ENCODE data around the gene EGLN3. TPM values are rescaled to one million over a fixed set of nuclear protein-coding genes. Genes with fewer than 3 reads are reported as not detected.
"Not testable (repeated sequence)": the region's sequence is repeated elsewhere in the genome, so short reads cannot be mapped to it uniquely, and the experiment has no call there.

The EGLN3 gene
- total and polyA plus RNA-seq, 2 donors: 8.6 to 14.5 TPM

DNA sequence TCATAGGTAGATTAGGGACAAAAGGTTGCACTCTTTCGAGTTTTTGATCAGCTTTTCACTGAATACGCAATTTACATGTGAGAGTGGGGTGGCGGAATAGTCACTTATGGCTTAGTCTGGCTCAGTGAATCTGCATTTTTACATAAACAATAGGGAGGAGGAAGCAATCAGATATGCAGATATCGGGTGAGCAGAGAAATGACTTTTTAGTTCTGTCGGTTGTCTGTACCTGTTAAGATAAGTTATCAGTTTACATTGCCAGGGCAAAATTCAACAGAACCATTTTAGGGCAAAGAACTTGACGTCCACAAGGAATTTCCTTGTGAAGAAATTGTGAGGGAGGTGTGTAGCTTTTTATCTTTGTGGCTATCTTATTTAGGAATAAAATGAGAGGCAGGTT is 15.4 kb upstream of the EGLN3 start:
- Histone ChIP-seq H3K9me3 (ENCODE audit: control insufficient read depth in 2 of 2, insufficient read depth in 1 of 2, low read length in 1 of 2) (no peaks in the 10 kb centered on the region), H3K4me1 (ENCODE audit: control insufficient read depth in 2 of 2, insufficient read depth in 2 of 2, low read length in 2 of 2) (no peaks in the 10 kb centered on the region), H3K27me3 (ENCODE audit: control insufficient read depth in 2 of 2, insufficient read depth in 1 of 2, low read length in 1 of 2) (no peaks in the 10 kb centered on the region), H3K4me3 (ENCODE audit: low read length in 2 of 2) (no peak overlapping the region), H3K27ac (ENCODE audit: low read depth in 1 of 2, low read length in 1 of 2) (no peak overlapping the region), H3K36me3 (ENCODE audit: control insufficient read depth in 2 of 2, insufficient read depth in 2 of 2, low read length in 1 of 2) (no peaks in the 10 kb centered on the region)
- WGBS: 95% methylated on average over 6 of the region's 6 CpGs
- DNase-seq (ENCODE audit: low read depth in 6 of 9, low spot score in 9 of 9): no peak

DNA sequence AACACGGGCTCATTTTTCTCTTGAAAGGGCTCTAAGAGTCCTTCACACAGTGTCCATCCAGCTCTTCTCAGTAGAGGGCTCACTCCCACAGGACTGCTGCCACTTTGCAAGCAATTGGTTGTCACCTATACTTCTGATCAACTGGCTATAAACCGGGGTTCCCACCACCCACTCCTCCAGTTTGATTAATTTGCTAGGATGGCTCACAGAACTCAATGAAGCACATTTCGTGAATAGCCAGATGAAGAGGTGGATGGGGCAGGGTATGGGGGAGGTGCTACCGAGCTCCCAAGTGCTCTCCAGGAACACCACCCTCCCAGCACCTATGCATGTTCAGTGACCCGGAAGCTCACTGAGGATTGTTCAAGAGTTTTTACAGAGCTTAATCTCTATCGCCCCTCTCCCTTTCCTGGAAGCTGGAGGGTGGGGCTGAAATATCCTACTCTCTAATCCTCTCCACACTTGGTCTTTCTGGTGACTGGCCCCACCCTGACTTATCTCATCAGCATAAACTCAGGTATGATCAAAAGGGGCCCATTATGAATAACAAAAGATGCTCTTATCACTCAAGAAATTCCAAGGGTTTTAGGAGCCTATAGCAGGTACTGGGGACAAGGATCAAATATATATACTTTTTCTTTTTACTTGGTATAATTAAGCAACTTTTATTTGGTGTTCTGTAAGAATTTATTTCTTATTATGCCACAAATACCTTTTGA is 13.9 kb upstream of the EGLN3 start:
- peaks cover 0 to 3% of the 10 kb centered on the region in 2 donors for H3K4me1 ChIP-seq (ENCODE audit: control insufficient read depth in 2 of 2, insufficient read depth in 2 of 2, low read length in 2 of 2)
- DNase-seq (ENCODE audit: low read depth in 6 of 9, low spot score in 9 of 9): no peak
- no peaks in the 10 kb centered on the region for H3K36me3 ChIP-seq (ENCODE audit: control insufficient read depth in 2 of 2, insufficient read depth in 2 of 2, low read length in 1 of 2)
- 94% methylated on average over 6 of the region's 6 CpGs for WGBS
- no peaks in the 10 kb centered on the region for H3K27me3 ChIP-seq (ENCODE audit: control insufficient read depth in 2 of 2, insufficient read depth in 1 of 2, low read length in 1 of 2)
- no peak overlapping the region for H3K27ac ChIP-seq (ENCODE audit: low read depth in 1 of 2, low read length in 1 of 2)
- H3K9me3 ChIP-seq (ENCODE audit: control insufficient read depth in 2 of 2, insufficient read depth in 1 of 2, low read length in 1 of 2): no peaks in the 10 kb centered on the region
- no peak overlapping the region for H3K4me3 ChIP-seq (ENCODE audit: low read length in 2 of 2)

DNA sequence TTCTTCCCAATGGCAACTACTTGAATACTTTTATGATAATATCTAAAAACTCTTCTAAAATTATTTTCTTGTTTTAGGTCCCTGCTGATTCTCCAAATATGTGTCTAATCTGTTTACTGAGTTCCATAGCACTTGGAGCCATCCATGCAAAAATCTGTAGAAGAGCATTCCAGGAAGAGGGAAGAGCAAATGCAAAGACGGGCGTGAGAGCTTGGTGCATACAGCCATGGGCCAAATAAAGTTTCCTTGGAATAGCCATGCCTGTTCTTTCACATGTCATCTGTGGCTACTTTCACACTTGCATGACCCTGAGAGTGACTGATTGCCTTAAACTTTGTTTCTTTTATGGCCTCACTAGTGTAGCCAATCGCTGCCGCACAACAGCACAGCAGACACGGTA is 13.0 kb upstream of the EGLN3 start:
- 98% methylated on average over 5 of the region's 5 CpGs for WGBS
- no peaks in the 10 kb centered on the region for H3K9me3 ChIP-seq (ENCODE audit: control insufficient read depth in 2 of 2, insufficient read depth in 1 of 2, low read length in 1 of 2)
- peaks cover 4 to 6% of the 10 kb centered on the region in 2 donors for H3K4me1 ChIP-seq (ENCODE audit: control insufficient read depth in 2 of 2, insufficient read depth in 2 of 2, low read length in 2 of 2)
- H3K27me3 ChIP-seq (ENCODE audit: control insufficient read depth in 2 of 2, insufficient read depth in 1 of 2, low read length in 1 of 2): no peaks in the 10 kb centered on the region
- H3K36me3 ChIP-seq (ENCODE audit: control insufficient read depth in 2 of 2, insufficient read depth in 2 of 2, low read length in 1 of 2): no peaks in the 10 kb centered on the region
- no peak overlapping the region for H3K27ac ChIP-seq (ENCODE audit: low read depth in 1 of 2, low read length in 1 of 2)
- no peak overlapping the region for H3K4me3 ChIP-seq (ENCODE audit: low read length in 2 of 2)
- no peak for DNase-seq (ENCODE audit: low read depth in 6 of 9, low spot score in 9 of 9)

DNA sequence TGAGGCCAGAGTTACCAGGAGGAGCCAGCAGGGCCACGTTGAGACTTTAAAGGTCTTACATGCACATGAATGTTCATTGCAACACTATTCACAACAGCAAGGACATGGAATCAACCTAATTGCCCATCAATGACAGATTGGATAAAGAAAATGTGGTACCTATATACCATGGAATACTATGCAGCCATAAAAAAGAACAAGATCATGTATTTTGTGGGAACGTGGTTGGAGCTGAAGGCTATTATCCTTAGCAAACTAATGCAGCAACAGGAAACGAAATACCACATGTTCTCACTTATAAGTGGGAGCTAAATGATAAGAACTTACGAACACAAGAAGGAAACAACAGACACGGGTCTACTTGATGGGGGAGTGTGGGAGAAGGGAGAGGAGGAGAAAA is 11.6 kb upstream of the EGLN3 start:
- not testable (repeated sequence) for DNase-seq (ENCODE audit: low read depth in 6 of 9, low spot score in 9 of 9); H3K4me1 ChIP-seq (ENCODE audit: control insufficient read depth in 2 of 2, insufficient read depth in 2 of 2, low read length in 2 of 2); H3K27ac ChIP-seq (ENCODE audit: low read depth in 1 of 2, low read length in 1 of 2); H3K27me3 ChIP-seq (ENCODE audit: control insufficient read depth in 2 of 2, insufficient read depth in 1 of 2, low read length in 1 of 2); H3K36me3 ChIP-seq (ENCODE audit: control insufficient read depth in 2 of 2, insufficient read depth in 2 of 2, low read length in 1 of 2); H3K9me3 ChIP-seq (ENCODE audit: control insufficient read depth in 2 of 2, insufficient read depth in 1 of 2, low read length in 1 of 2); H3K4me3 ChIP-seq (ENCODE audit: low read length in 2 of 2)
- 94% methylated on average over 5 of the region's 5 CpGs for WGBS

GRCh38 chr14:33962016-33962415 is 11.1 kb upstream of the EGLN3 start:
- Histone ChIP-seq H3K27me3 (ENCODE audit: control insufficient read depth in 2 of 2, insufficient read depth in 1 of 2, low read length in 1 of 2) (no peaks in the 10 kb centered on the region), H3K4me1 (ENCODE audit: control insufficient read depth in 2 of 2, insufficient read depth in 2 of 2, low read length in 2 of 2) (peaks cover 4 to 6% of the 10 kb centered on the region in 2 donors), H3K9me3 (ENCODE audit: control insufficient read depth in 2 of 2, insufficient read depth in 1 of 2, low read length in 1 of 2) (peaks cover 0 to 1% of the 10 kb centered on the region in 2 donors), H3K36me3 (ENCODE audit: control insufficient read depth in 2 of 2, insufficient read depth in 2 of 2, low read length in 1 of 2) (no peaks in the 10 kb centered on the region), H3K27ac (ENCODE audit: low read depth in 1 of 2, low read length in 1 of 2) (no peak overlapping the region), H3K4me3 (ENCODE audit: low read length in 2 of 2) (no peak overlapping the region)
- no peak for DNase-seq (ENCODE audit: low read depth in 6 of 9, low spot score in 9 of 9)
- 74% methylated on average over 3 of the region's 3 CpGs for WGBS

DNA sequence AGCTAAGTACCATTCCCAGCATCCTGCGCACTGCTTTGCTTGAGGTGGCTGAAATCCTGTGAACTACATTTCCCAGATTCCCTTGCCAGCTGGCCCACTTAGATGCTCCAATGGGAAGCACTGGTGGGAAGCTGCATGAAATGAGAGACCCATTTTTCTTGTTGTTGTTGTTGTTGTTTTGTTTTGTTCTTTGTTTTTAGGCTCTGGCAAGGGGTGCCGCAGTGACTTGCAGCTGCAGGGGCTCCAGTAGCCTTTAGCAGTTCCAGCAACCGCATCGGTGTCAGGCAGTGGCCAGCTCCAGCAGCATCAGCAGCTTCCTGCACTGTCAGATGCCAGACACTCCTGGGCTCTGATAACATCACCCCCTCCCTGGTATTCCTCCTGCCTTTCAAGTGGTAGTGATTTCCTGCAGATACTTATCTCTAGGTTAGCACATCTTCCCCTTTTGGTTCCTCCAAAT is 8.8 kb upstream of the EGLN3 start:
- DNase-seq (ENCODE audit: low read depth in 6 of 9, low spot score in 9 of 9): no peak
- no peaks in the 10 kb centered on the region for H3K27me3 ChIP-seq (ENCODE audit: control insufficient read depth in 2 of 2, insufficient read depth in 1 of 2, low read length in 1 of 2)
- peaks cover 0 to 1% of the 10 kb centered on the region in 2 donors for H3K9me3 ChIP-seq (ENCODE audit: control insufficient read depth in 2 of 2, insufficient read depth in 1 of 2, low read length in 1 of 2)
- peaks cover 4 to 6% of the 10 kb centered on the region in 2 donors for H3K4me1 ChIP-seq (ENCODE audit: control insufficient read depth in 2 of 2, insufficient read depth in 2 of 2, low read length in 2 of 2)
- no peak overlapping the region for H3K27ac ChIP-seq (ENCODE audit: low read depth in 1 of 2, low read length in 1 of 2)
- H3K36me3 ChIP-seq (ENCODE audit: control insufficient read depth in 2 of 2, insufficient read depth in 2 of 2, low read length in 1 of 2): no peaks in the 10 kb centered on the region
- WGBS: 27% methylated on average over 4 of the region's 4 CpGs
- H3K4me3 ChIP-seq (ENCODE audit: low read length in 2 of 2): no peak overlapping the region

GRCh38 chr14:33958605-33959226 is 7.8 kb upstream of the EGLN3 start:
- 86% methylated on average over 7 of the region's 7 CpGs for WGBS
- peaks cover 4 to 6% of the 10 kb centered on the region in 2 donors for H3K4me1 ChIP-seq (ENCODE audit: control insufficient read depth in 2 of 2, insufficient read depth in 2 of 2, low read length in 2 of 2)
- no peak for DNase-seq (ENCODE audit: low read depth in 6 of 9, low spot score in 9 of 9)

DNA sequence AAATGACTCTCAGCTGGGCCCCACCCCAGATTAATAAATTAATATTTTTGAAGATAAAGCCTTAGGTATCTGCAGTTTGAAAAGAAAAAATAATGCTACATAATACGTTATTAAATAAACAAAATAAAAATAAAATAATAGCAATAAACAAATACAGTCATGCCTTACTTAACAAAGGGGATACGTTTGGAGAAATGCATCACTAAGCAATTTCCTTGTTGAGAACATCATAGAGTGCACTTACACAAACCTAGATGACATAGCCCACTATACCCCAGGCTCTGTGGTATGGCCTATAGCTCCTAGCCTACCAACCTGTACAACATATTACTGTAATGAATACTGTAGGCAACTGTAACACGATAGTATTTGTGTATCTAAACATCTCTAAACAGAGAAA is 7.1 kb upstream of the EGLN3 start:
- 97% methylated on average over 3 of the region's 3 CpGs for WGBS
- H3K27ac ChIP-seq (ENCODE audit: low read depth in 1 of 2, low read length in 1 of 2): no peak overlapping the region
- H3K36me3 ChIP-seq (ENCODE audit: control insufficient read depth in 2 of 2, insufficient read depth in 2 of 2, low read length in 1 of 2): no peaks in the 10 kb centered on the region
- H3K4me3 ChIP-seq (ENCODE audit: low read length in 2 of 2): no peak overlapping the region
- no peaks in the 10 kb centered on the region for H3K27me3 ChIP-seq (ENCODE audit: control insufficient read depth in 2 of 2, insufficient read depth in 1 of 2, low read length in 1 of 2)
- peaks cover 4 to 6% of the 10 kb centered on the region in 2 donors for H3K4me1 ChIP-seq (ENCODE audit: control insufficient read depth in 2 of 2, insufficient read depth in 2 of 2, low read length in 2 of 2)
- DNase-seq (ENCODE audit: low read depth in 6 of 9, low spot score in 9 of 9): no peak
- peaks cover 0 to 1% of the 10 kb centered on the region in 2 donors for H3K9me3 ChIP-seq (ENCODE audit: control insufficient read depth in 2 of 2, insufficient read depth in 1 of 2, low read length in 1 of 2)

More at GRCh38 chr14:33958605-33959226, 7.8 kb upstream of the EGLN3 start:
- peaks cover 0 to 1% of the 10 kb centered on the region in 2 donors for H3K9me3 ChIP-seq (ENCODE audit: control insufficient read depth in 2 of 2, insufficient read depth in 1 of 2, low read length in 1 of 2)
- H3K36me3 ChIP-seq (ENCODE audit: control insufficient read depth in 2 of 2, insufficient read depth in 2 of 2, low read length in 1 of 2): no peaks in the 10 kb centered on the region
- no peak overlapping the region for H3K27ac ChIP-seq (ENCODE audit: low read depth in 1 of 2, low read length in 1 of 2)
- no peaks in the 10 kb centered on the region for H3K27me3 ChIP-seq (ENCODE audit: control insufficient read depth in 2 of 2, insufficient read depth in 1 of 2, low read length in 1 of 2)
- no peak overlapping the region for H3K4me3 ChIP-seq (ENCODE audit: low read length in 2 of 2)

DNA sequence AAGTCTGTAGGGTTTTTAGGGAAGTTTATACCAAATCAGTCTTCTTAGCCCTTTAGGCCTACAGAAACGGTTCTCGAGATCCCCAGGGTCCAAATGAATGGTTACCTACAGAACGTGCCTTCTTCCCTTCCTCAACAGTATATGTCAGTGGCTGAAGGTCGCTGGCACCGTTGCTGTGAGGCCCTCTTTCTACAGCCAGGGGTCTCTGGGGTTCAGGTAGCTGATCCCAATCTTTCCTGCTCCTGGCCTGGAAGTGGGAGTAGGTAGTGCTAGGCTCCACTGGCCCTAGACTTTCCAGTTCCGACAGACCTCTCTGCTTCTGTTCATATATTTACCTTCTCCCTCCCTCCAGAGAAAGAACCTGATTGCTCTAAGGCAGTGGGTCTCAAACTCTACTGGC is 6.4 kb upstream of the EGLN3 start:
- Histone ChIP-seq H3K9me3 (ENCODE audit: control insufficient read depth in 2 of 2, insufficient read depth in 1 of 2, low read length in 1 of 2) (peaks cover 0 to 1% of the 10 kb centered on the region in 2 donors), H3K36me3 (ENCODE audit: control insufficient read depth in 2 of 2, insufficient read depth in 2 of 2, low read length in 1 of 2) (no peaks in the 10 kb centered on the region), H3K27ac (ENCODE audit: low read depth in 1 of 2, low read length in 1 of 2) (no peak overlapping the region), H3K4me3 (ENCODE audit: low read length in 2 of 2) (no peak overlapping the region), H3K27me3 (ENCODE audit: control insufficient read depth in 2 of 2, insufficient read depth in 1 of 2, low read length in 1 of 2) (peaks cover 3 to 5% of the 10 kb centered on the region in 2 donors), H3K4me1 (ENCODE audit: control insufficient read depth in 2 of 2, insufficient read depth in 2 of 2, low read length in 2 of 2) (peaks cover 4 to 6% of the 10 kb centered on the region in 2 donors)
- DNase-seq (ENCODE audit: low read depth in 6 of 9, low spot score in 9 of 9): no peak
- 97% methylated on average over 6 of the region's 6 CpGs for WGBS

Measured in thymus (tissue), 11 donors.